ENCODE measurements around the gene THG1L. TPM values are rescaled to one million over a fixed set of nuclear protein-coding genes. Genes with fewer than 3 reads are reported as not detected.

The THG1L gene
- total RNA-seq, 1 experiment from 2014 or later: 12.9 TPM

DNA sequence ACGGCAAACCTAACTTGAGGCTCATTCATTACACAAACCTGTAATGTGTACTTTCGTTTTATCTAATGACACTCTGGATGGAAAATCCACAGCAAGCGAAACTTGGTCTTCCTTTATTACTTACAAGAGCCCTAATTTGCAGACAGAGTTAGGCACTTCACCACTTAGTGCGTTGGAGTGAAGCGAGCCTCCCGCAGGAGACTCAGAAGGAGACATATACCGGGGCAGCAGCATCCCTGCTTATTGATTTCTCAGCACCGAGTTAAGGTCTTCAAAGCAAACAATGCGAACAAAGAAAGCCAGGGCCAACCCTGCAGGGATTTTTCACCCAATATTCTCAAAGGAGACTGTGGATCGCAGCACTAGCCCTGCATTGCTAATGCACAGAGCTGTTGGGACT, 40.9 kb downstream of the THG1L start:
- Histone ChIP-seq H3K4ac (ENCODE audit: low read depth, low read length) (no peak overlapping the region), H4K5ac (ENCODE audit: insufficient read length, low read depth, low read length) (no peak overlapping the region), H3K27ac (ENCODE audit: insufficient read length, low read depth, low read length) (no peak overlapping the region), H2BK20ac (ENCODE audit: low read depth, low read length, poor library complexity, severe bottlenecking) (no peak overlapping the region), H2BK12ac (ENCODE audit: insufficient read length, low read depth, low read length) (no peak overlapping the region), H3K9ac (ENCODE audit: extremely low read depth, insufficient read length, low read length) (no peak overlapping the region), H2AFZ (ENCODE audit: low read length) (no peak overlapping the region), H3T11ph (ENCODE audit: low read length) (no peak overlapping the region), H3K56ac (ENCODE audit: insufficient read length, low read depth, low read length) (no peak overlapping the region), H4K91ac (ENCODE audit: insufficient read length, low read depth, low read length) (no peak overlapping the region), H2BK5ac (ENCODE audit: insufficient read length, low read length) (no peak overlapping the region), H3K23me2 (ENCODE audit: insufficient read length, low read depth, low read length, poor library complexity, severe bottlenecking) (no peaks in the 10 kb centered on the region), H2BK120ac (ENCODE audit: low read depth, low read length, poor library complexity, severe bottlenecking) (no peak overlapping the region), H2AK5ac (ENCODE audit: insufficient read length, low read length) (no peak overlapping the region), H3K27me3 (ENCODE audit: insufficient read depth, low read length) (no peaks in the 10 kb centered on the region), H4K8ac (replicated peaks; ENCODE audit: insufficient read length, low read depth, low read length) (no peak overlapping the region), H3K79me2 (ENCODE audit: insufficient read depth, low read length) (no peaks in the 10 kb centered on the region; the same call in 1 of the 2 replicates), H3K79me1 (ENCODE audit: insufficient read depth, low read depth, low read length, poor library complexity, severe bottlenecking) (no peaks in the 10 kb centered on the region), H3K18ac (ENCODE audit: insufficient read length, low read depth, low read length) (no peak overlapping the region), H4K20me1 (ENCODE audit: control insufficient read depth, insufficient read depth, insufficient read length) (no peaks in the 10 kb centered on the region), H3K14ac (ENCODE audit: insufficient read depth, low read length) (no peak overlapping the region), H3K4me1 (ENCODE audit: insufficient read depth, low read length) (no peaks in the 10 kb centered on the region), H3K23ac (ENCODE audit: insufficient read length, low read depth, low read length) (no peak overlapping the region), H2BK15ac (ENCODE audit: low read depth, low read length) (no peak overlapping the region), H3K9me3 (ENCODE audit: control insufficient read depth, low read depth, low read length) (no peaks in the 10 kb centered on the region), H3K4me2 (ENCODE audit: insufficient read depth, insufficient read length, low read length) (no peak overlapping the region)
- H3K36me3 Mint-ChIP-seq (ENCODE audit: insufficient read depth in 1 of 3, low read depth in 3 of 3): no peaks in the 10 kb centered on the region
- TF ChIP-seq, protein P1, sequence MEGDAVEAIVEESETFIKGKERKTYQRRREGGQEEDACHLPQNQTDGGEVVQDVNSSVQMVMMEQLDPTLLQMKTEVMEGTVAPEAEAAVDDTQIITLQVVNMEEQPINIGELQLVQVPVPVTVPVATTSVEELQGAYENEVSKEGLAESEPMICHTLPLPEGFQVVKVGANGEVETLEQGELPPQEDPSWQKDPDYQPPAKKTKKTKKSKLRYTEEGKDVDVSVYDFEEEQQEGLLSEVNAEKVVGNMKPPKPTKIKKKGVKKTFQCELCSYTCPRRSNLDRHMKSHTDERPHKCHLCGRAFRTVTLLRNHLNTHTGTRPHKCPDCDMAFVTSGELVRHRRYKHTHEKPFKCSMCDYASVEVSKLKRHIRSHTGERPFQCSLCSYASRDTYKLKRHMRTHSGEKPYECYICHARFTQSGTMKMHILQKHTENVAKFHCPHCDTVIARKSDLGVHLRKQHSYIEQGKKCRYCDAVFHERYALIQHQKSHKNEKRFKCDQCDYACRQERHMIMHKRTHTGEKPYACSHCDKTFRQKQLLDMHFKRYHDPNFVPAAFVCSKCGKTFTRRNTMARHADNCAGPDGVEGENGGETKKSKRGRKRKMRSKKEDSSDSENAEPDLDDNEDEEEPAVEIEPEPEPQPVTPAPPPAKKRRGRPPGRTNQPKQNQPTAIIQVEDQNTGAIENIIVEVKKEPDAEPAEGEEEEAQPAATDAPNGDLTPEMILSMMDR (conservative IDR thresholded peaks at IDR 0.05): no peak
- WGBS (ENCODE audit: extremely low coverage, insufficient read length, low lambda C conversion rate): no CpG with 5 or more reads among the region's 10 CpGs
- no peak for DNase-seq
- no peak overlapping the region for H3K4me3 Mint-ChIP-seq
- H3K9me3 Mint-ChIP-seq: no peaks in the 10 kb centered on the region; a peak in 1 of 5 replicates
- no peak overlapping the region; a peak in 1 of 7 replicates for H3K27ac Mint-ChIP-seq
- no peaks in the 10 kb centered on the region for H3K27me3 Mint-ChIP-seq (ENCODE audit: low read depth)
- no peaks in the 10 kb centered on the region for H3K4me1 Mint-ChIP-seq
